Measurements from ENCODE around the gene AKAP13. TPM values are rescaled to one million over a fixed set of nuclear protein-coding genes. Genes with fewer than 3 reads are reported as not detected.
A peak's percentile ranks its signal among the peaks of the same experiment; 100 is the strongest.

AKAP13 gene
- total and polyA plus RNA-seq, 5 experiments from 2014 or later = 113 to 244 (median 131) TPM

DNA sequence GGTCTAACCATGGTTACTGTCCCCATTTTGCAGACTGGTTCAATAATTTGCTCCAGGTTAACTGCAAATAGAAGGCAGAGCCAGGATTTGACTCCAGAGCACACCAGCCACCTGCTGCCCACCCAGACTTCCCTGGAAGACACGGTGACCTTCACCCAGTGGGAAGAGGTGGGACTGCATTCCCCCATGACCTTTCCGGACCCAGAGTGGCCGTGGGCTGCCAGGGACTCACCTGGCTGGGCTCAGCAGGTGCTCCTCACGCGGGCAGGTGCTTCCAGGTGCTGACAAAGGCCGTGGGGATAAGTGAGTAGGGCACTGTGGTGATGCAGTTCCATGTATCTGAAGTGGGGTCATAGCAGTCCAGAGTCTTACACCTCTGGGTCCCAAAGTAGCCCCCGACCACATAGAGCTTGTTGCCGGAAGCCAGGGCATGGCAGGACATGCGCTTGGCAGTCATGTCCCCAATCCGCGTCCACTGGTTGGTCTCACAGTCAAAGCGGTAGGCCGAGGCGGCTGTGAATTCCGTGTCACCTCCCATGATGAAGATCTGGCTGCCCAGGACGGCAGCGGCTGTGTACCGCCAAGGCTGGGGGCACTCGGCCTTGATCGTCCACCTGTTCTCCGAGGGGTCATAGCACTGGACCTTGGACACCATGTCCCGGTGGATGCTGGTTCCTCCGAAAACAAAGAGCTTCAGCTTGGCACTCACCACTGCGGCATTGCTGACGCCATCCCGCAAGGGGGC, 387.6 kb downstream of the AKAP13 start:
- H3K27ac Mint-ChIP-seq = peak overlapping the region in 1 of 10 donors; percentile 50

DNA sequence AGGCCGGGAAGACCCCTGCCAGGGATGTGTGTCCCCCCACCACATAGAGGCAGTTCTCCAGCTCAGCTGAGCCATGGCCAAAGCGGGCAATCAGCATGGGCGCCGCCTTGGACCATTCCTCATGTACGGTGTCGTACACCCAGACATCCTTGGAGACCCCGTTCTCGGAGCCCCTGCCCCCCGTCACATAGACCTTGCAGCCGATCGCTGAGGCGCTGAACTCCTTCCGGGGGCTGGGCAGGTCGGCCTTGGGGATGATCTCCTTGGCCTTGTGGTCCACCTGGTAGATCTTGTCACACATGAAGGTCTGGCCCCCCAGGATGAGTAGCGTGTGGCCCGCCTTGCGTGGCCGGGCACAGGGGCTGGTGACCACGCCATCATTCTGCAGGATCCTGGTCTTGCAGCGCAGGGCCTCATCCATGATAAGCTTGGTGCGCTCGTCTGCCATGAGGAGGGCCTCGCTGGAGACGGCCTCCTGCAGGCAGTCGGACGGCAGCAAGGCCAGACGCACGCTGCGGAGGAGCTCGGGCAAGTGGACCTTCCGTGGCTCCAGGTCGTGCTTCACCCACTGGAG, 388.3 kb downstream of the AKAP13 start:
- H3K36me3 Mint-ChIP-seq = peaks cover 0 to 12% (median 2%) of the 10 kb centered on the region in 3 donors
- POLR2A ChIA-PET = no interaction called here
- no peak for ATAC-seq
- no peaks in the 10 kb centered on the region for H3K9me3 Mint-ChIP-seq
- no peak overlapping the region for H3K27ac Mint-ChIP-seq
- H3K27me3 Mint-ChIP-seq = no peaks in the 10 kb centered on the region
- no peak overlapping the region for H3K4me3 Mint-ChIP-seq
- peaks cover 0 to 17% (median 14%) of the 10 kb centered on the region in 4 donors for H3K4me1 Mint-ChIP-seq
- no peak for DNase-seq

More for the DNA sequence above, 387.6 kb downstream of the AKAP13 start:
- ATAC-seq (no peak), DNase-seq (no peak)
- no peak overlapping the region for H3K4me3 Mint-ChIP-seq
- H3K27me3 Mint-ChIP-seq = no peaks in the 10 kb centered on the region
- peaks cover 0 to 16% (median 2%) of the 10 kb centered on the region in 3 donors for H3K36me3 Mint-ChIP-seq
- H3K4me1 Mint-ChIP-seq = peaks cover 0 to 16% (median 13%) of the 10 kb centered on the region in 4 donors
- POLR2A ChIA-PET = no interaction called here
- H3K9me3 Mint-ChIP-seq = no peaks in the 10 kb centered on the region

DNA sequence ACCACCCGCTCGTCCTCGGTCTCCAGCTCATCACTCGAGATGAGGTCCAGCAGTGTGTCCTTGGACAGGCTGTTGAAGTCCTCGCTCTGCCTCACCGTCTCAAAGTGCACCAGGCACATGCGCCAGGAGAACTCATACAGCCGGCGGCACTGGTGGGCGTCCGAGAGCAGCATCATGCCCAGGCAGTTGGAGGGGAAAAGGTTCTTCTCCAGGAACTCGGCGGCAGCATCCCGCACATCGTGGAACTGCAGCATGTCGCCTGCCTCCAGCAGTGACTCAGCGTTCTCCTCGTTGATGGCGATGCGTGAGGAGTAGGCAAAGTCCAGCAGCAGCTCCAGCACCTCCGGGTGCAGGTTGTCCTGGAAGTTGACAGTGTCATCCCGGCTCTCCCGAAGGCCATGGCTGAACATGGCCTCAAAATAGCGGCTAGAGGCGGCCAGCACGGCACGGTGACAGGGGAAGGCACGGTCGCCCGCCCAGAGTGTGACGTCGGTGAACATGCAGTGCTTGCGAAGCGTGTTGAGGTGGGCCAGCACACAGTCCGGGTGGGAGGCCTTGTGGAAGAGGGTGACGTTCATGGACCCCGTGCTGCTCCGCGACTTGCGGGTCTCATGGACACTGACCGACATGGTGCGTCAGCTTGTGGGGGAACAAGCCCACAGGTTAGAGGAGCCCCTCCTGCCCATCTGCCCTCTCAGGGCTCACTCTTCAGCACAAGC, 388.9 kb downstream of the AKAP13 start:
- DNase-seq (no peak), ATAC-seq (no peak)
- Mint-ChIP-seq H3K27me3 (no peaks in the 10 kb centered on the region), H3K4me3 (no peak overlapping the region), H3K36me3 (peaks cover 0 to 12% (median 2%) of the 10 kb centered on the region in 3 donors), H3K4me1 (peaks cover 0 to 21% (median 14%) of the 10 kb centered on the region in 4 donors), H3K27ac (peak overlapping the region in 1 of 10 donors; percentile 11), H3K9me3 (no peaks in the 10 kb centered on the region)
- POLR2A ChIA-PET = interaction anchor here (1.2 kb wide), 1 partner anchor 23 kb away, joined by 3 read pairs; no protein-coding TSS in a partner anchor

DNA sequence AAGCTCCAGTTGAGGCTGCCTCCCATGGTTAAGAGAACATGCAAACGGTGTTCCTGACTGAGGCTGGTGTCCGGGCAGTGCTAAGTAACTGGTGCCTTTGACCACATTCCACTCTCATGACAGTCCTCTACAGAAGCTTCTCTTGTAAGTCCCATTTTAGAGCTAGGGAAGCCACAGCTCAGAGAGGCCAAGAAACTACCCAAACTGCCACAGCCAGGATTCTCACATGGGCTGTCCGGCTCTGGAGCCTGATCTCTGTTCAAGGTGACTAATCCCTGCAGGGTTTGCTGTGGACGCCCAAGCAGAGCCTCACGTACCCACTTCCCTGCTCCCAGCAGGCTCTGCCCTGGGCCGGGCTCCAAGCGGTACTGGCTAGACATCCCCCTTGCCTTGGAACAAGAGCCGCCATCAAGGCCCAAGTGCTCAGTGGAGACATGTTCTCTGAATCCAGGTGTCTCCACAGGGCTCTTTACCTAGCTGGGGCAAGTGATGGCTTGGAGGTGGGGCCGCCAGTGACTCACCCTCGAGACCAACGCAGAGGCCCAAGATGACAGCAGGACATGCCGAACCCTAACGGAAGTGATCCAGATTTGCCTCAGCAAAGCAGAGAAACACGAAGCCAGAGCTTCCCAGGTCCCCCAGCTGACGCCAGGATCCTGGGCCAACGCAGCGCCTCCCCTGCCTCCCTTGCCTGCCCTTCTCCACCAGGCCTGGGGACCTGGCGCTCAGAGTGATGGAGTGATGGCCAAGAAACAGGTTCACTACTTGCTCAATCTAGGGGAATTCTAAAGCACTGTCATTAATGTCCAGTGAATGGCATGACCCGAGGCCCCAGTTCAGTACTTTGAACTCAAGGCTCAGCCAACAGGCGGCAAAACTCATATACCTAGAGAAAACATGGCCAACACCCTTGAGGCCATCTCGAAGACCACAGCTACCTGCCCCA, 390.0 kb downstream of the AKAP13 start:
- DNase-seq (no peak), ATAC-seq (no peak)
- H3K9me3 Mint-ChIP-seq = no peaks in the 10 kb centered on the region
- POLR2A ChIA-PET = interaction anchor here (0.9 to 1.2 kb wide), 2 partner anchors 8 to 22 kb away, joined by 3 to 4 read pairs; no protein-coding TSS in a partner anchor
- peaks cover 0 to 11% (median 2%) of the 10 kb centered on the region in 3 donors for H3K36me3 Mint-ChIP-seq
- peaks cover 0 to 21% (median 14%) of the 10 kb centered on the region in 4 donors for H3K4me1 Mint-ChIP-seq
- H3K27me3 Mint-ChIP-seq = no peaks in the 10 kb centered on the region
- no peak overlapping the region for H3K4me3 Mint-ChIP-seq
- H3K27ac Mint-ChIP-seq = peak overlapping the region in 1 of 10 donors; percentile 46

DNA sequence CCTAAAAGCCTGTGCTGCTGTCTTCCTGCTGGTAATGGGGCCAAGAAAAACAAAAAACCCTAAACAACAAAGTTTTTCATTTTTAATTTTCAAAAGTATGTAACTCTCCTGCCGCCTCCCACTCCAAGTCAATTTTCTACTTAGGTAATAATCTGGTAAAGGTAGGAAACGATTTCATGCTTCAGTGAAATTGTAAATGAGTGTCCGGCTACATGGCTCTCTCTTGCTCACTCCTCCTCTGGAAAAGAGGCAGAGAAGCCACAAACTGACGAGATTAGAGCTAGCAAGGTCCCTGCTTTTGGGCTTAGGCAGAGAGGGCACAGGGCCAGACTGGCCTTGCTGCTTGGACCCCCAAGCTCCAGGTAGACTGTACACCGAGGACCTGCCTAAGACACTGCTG, 390.9 kb downstream of the AKAP13 start:
- Mint-ChIP-seq H3K27me3 (no peaks in the 10 kb centered on the region), H3K4me3 (no peak overlapping the region), H3K36me3 (peaks cover 0 to 8% (median 2%) of the 10 kb centered on the region in 3 donors), H3K4me1 (peaks cover 0 to 18% (median 12%) of the 10 kb centered on the region in 4 donors), H3K9me3 (no peaks in the 10 kb centered on the region), H3K27ac (no peak overlapping the region)
- no peak for DNase-seq
- POLR2A ChIA-PET = interaction anchor here (0.5 kb wide), 1 partner anchor 39 kb away, joined by 3 read pairs; no protein-coding TSS in a partner anchor
- no peak for ATAC-seq

DNA sequence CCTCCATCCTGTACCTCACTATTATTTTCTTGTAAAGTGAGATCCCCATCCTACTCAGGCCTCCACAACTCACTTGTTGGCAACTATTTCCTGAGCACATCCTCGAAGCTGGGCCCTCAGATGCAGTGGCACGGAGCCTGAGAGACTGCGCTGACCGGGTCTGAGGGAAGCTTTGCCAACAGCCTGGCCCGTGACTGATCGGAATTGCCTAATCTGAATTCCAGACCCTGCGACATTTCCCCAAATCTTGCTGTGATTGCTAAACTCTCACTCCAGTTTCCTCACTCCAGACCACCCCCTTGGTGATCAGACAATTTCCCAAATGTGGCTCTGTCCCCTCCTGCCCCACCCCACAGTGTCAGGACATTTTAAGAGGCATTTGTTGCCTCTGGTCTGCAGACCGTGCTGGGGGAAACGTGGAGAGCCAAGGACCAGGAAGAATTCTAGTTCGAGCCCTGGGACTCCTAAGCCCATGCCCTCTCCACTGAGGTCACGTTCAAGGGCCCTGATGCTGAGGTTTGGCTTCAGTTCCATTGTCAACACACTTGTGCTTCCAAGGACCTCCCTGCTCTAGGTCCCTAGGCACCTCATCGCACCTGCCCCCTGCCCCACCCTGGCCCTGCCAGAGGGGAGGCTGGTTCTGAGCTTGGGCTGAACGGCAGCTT, 391.5 kb downstream of the AKAP13 start:
- POLR2A ChIA-PET = interaction anchor here (0.5 kb wide), 1 partner anchor 40 kb away, joined by 3 read pairs; no protein-coding TSS in a partner anchor
- peaks cover 0 to 16% (median 7%) of the 10 kb centered on the region in 4 donors for H3K4me1 Mint-ChIP-seq
- no peak for ATAC-seq
- H3K9me3 Mint-ChIP-seq = no peaks in the 10 kb centered on the region
- H3K36me3 Mint-ChIP-seq = peaks cover 0 to 8% (median 0%) of the 10 kb centered on the region in 3 donors
- H3K27me3 Mint-ChIP-seq = no peaks in the 10 kb centered on the region
- H3K4me3 Mint-ChIP-seq = no peak overlapping the region
- no peak for DNase-seq
- peak overlapping the region in 1 of 10 donors; percentile 46 for H3K27ac Mint-ChIP-seq

DNA sequence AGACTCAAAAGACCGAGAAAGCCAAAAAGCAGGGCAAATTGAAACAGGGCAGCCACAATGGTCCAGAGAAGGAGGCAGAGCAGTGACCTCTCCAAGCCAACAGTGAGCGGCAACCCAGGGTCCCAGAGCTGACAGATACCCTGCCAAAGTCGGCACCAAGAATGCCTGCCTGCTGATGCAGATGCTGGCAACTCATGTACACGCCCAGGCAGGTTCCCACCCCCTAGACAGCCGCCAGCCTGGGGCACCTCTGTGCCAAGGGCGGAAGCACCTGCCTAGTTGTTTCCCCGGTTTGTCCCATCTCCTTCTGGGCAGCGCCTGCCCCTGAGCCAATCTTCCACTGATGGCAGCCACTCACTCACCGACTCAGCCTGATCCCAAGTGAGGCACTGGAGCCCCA, 392.3 kb downstream of the AKAP13 start:
- Mint-ChIP-seq H3K36me3 (peaks cover 0 to 8% (median 0%) of the 10 kb centered on the region in 3 donors), H3K4me1 (peaks cover 0 to 19% (median 7%) of the 10 kb centered on the region in 4 donors), H3K27ac (peak overlapping the region in 2 of 10 donors; percentile 9 to 46), H3K9me3 (no peaks in the 10 kb centered on the region), H3K27me3 (no peaks in the 10 kb centered on the region), H3K4me3 (no peak overlapping the region)
- ATAC-seq (no peak), DNase-seq (no peak)
- POLR2A ChIA-PET = no interaction called here

DNA sequence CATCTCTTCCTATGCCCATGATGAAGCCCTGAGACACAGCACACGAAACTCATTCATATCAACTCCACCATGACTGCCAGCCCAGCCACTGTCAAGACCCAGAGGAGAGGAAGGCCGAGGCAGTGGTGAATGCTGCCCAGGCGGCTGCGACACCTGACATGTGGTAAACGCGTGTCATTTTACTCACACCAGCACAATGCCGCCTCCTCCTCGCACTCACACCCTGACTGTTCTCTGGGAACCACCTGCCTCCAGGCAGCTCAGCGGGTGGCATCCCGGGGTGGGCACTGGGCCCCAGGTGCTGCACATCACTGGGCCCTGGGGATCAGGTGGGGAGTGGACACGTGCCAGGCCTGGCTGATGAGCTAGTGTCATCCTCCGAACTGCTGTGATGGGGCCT, 392.8 kb downstream of the AKAP13 start:
- H3K27ac Mint-ChIP-seq = peak overlapping the region in 1 of 10 donors; percentile 9
- peaks cover 0 to 6% (median 0%) of the 10 kb centered on the region in 3 donors for H3K36me3 Mint-ChIP-seq
- ATAC-seq (no peak), DNase-seq (no peak)
- POLR2A ChIA-PET = no interaction called here
- H3K27me3 Mint-ChIP-seq = no peaks in the 10 kb centered on the region
- no peaks in the 10 kb centered on the region for H3K9me3 Mint-ChIP-seq
- H3K4me3 Mint-ChIP-seq = no peak overlapping the region
- peaks cover 3 to 22% (median 7%) of the 10 kb centered on the region in 4 donors for H3K4me1 Mint-ChIP-seq

DNA sequence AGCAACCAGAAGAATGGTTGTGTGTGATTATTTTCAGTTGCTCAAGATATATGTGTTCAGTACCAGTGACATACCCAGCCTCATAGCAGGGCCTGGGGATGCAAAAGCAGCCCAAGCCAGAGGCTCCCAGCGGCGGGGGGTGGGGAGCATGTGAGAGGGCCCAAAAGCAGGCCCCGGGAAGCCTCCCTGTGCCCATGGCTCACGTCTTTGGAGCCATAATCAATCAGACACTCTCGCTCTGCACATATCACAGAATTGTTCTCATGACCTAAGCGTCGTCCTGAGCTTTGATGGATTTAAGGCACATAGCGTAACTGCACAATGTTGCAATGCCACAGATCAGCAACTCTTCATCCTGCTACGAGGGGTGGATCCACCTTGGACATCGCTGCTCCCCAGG, 393.6 kb downstream of the AKAP13 start:
- no peak overlapping the region for H3K27ac Mint-ChIP-seq

DNA sequence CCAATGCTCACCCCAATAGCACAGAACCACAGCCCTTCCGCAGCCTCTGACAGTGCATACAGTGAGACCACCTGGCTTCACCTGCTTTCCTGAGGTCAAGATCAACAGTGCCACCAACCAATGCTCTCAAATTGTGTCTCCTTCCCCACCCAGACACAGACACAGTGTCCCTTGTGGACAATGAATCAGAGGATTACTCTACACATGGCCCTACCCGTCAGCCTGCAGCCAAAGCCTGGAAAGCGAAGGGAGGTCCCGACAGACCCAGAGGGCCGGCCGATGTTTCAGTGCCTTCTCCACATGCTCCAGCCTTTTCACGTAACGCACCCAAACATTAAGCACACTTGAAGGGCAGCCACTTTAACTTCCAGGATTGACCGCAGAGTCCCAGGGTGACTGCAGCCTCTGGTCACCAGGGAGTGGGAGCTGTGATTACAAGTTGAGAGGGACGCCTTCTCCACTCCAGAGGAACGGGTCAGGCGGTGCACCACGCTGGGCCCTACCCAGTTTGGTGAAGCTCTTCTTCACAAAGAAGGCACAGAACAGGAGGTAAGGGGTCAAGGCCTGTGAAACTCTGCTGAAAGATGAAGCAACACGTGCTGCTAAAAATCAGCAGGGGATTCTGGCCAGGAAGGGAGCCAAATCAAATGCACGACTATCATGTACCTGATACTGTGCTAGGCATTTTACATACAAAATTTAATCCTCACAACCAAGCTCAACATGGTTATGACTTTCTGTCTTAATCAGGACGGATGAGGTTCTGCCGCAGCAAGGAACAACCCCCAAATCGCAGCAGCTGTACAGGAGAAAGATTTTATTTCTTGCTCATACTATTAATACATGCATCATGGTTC, 397.1 kb downstream of the AKAP13 start:
- peak overlapping the region in 2 of 10 donors; percentile 37 to 81 for H3K27ac Mint-ChIP-seq
- H3K4me3 Mint-ChIP-seq = no peak overlapping the region
- H3K4me1 Mint-ChIP-seq = peaks cover 4 to 36% (median 16%) of the 10 kb centered on the region in 4 donors
- no peaks in the 10 kb centered on the region for H3K36me3 Mint-ChIP-seq
- H3K27me3 Mint-ChIP-seq = no peaks in the 10 kb centered on the region
- DNase-seq (no peak), ATAC-seq (no peak)
- POLR2A ChIA-PET = interaction anchor here (1.5 kb wide), 1 partner anchor 7 kb away, joined by 4 read pairs; no protein-coding TSS in a partner anchor
- no peaks in the 10 kb centered on the region for H3K9me3 Mint-ChIP-seq

More for the DNA sequence above, 393.6 kb downstream of the AKAP13 start:
- POLR2A ChIA-PET = interaction anchor here (1.1 kb wide), 1 partner anchor 16 kb away, joined by 3 read pairs; no protein-coding TSS in a partner anchor
- no peak overlapping the region for H3K4me3 Mint-ChIP-seq
- peaks cover 0 to 4% (median 0%) of the 10 kb centered on the region in 3 donors for H3K36me3 Mint-ChIP-seq
- no peak for ATAC-seq
- no peak for DNase-seq
- no peaks in the 10 kb centered on the region for H3K27me3 Mint-ChIP-seq
- H3K4me1 Mint-ChIP-seq = peaks cover 3 to 22% (median 8%) of the 10 kb centered on the region in 4 donors
- H3K9me3 Mint-ChIP-seq = no peaks in the 10 kb centered on the region
